Small intestine (tissue), 7 donors: ENCODE data around the gene LAMP5. TPM values are rescaled to one million over a fixed set of nuclear protein-coding genes. Genes with fewer than 3 reads are reported as not detected.

ENCODE experiments used
- DNase-seq, 2 donors: peaks; one replicate each; pipeline versions ENCODE4 v3.0.0 to v3.0.0-alpha.2; 2013
- FAIRE-seq: peaks from 2 replicates; lab custom pipeline; 2012; peaks lifted over from hg19 to GRCh38; lab: Jason Lieb, UNC
- H3K27ac ChIP-seq, 3 donors: one replicate each; pipeline ENCODE4 v1.5.1; 2013; ENCODE audit warnings: low read length in 2 of 3, mild to moderate bottlenecking in 2 of 3, control low read depth in 1 of 3, inconsistent platforms in 1 of 3, low read depth in 1 of 3, moderate library complexity in 1 of 3
- H3K27me3 ChIP-seq, 3 donors: one replicate each; pipeline ENCODE4 v1.6.1; 2013; ENCODE audit warnings: low read length in 3 of 3, inconsistent platforms in 1 of 3; ENCODE audit not compliant: control insufficient read depth in 3 of 3, insufficient read depth in 3 of 3
- H3K36me3 ChIP-seq, 3 donors: one replicate each; pipeline ENCODE4 v1.6.1; 2013; ENCODE audit warnings: low read length in 3 of 3, inconsistent platforms in 1 of 3, low read depth in 1 of 3, mild to moderate bottlenecking in 1 of 3, moderate library complexity in 1 of 3; ENCODE audit not compliant: control insufficient read depth in 3 of 3, insufficient read depth in 2 of 3
- H3K4me1 ChIP-seq, 3 donors: one replicate each; pipeline ENCODE4 v1.6.1; 2013; ENCODE audit warnings: low read length in 2 of 3, inconsistent platforms in 1 of 3, low read depth in 1 of 3, mild to moderate bottlenecking in 1 of 3, moderate library complexity in 1 of 3; ENCODE audit not compliant: control insufficient read depth in 3 of 3, insufficient read depth in 2 of 3
- H3K4me3 ChIP-seq, 3 donors: one replicate each; pipeline ENCODE4 v1.5.1; 2013; ENCODE audit warnings: low read length in 3 of 3, control low read depth in 1 of 3, inconsistent platforms in 1 of 3, low read depth in 1 of 3, mild to moderate bottlenecking in 1 of 3, moderate library complexity in 1 of 3
- H3K9me3 ChIP-seq, 2 donors: one replicate each; pipeline ENCODE4 v1.6.1; 2013; ENCODE audit warnings: low read depth in 1 of 2, low read length in 1 of 2; ENCODE audit not compliant: control insufficient read depth in 2 of 2, insufficient read depth in 1 of 2
- whole genome bisulfite sequencing, 3 donors: extraction: QIAGEN DNeasy Blood & Tissue Kit; methylation state at CpG; one replicate each; pipeline ENCODE4 v1.1.7; 2013; 5-methylcytosine and 5-hydroxymethylcytosine counted together
- polyA plus RNA-seq, 4 donors: library from polyadenylated mRNA; stranded (reverse) in 3 of 4; unstranded in 1 of 4; fragments of 200-250 nt in 3 of 4; fragments of 120-200 nt in 1 of 4; gene quantifications; one replicate each; pipeline versions ENCODE4 v1.2.1 to v1.2.3, GENCODE V29; 2013
- donor health status: healthy with polysubstance abuse.
- donor health status: control.
- donor health status: control.
- donor health status: Bipolar disorder and iron deficiency.
- donor health status: healthy.

Gene LAMP5
- polyA plus RNA-seq, 4 donors = 0.54 to 0.86 (median 0.54) TPM; not detected in 1

DNA sequence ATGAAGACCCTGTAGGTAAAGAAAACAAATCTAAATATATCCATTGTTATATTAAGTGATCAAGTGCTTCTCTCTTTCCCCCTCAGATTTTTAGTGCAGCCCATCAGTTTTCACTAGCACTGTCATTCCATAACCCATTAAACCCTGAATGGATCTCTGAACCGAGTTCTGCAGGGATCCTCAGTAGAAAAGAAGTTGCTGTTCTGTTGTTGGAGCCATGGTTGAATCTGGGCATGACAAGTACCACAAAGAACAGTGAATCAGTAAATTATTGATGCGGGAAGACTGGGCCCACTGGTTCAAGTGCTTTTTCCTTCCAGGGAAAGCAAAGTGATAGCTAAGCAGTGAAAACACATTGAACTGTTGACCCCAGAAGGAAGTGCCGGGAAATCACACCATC lies 60.4 kb downstream of the LAMP5 start:
- 70 to 84% (median 78%) methylated on average over 3 of the region's 3 CpGs for WGBS, 3 donors
- FAIRE-seq (no peak), DNase-seq (no peak)

DNA sequence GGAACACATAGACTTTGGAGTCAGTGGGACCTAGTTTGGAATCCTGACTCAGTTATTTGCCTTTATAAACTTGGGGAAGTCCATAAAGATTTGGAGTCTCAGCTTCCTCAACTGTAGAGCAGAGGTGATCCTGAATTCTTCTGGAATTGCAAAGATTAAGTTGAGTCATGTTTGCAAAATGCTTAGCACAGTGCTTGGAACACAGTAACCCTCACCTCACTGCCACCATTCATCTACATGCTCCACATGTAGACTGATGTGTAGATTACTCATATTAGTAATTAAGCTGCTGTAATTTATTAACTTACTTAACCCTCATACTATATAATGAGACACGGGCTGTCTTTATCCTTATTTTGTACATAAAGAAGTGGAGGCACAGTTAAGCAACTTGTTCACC lies 61.4 kb downstream of the LAMP5 start:
- H3K27ac ChIP-seq = no peak overlapping the region
- DNase-seq (no peak), FAIRE-seq (no peak)
- H3K9me3 ChIP-seq = peaks cover 0 to 4% of the 10 kb centered on the region in 2 donors
- H3K4me3 ChIP-seq = no peak overlapping the region
- H3K27me3 ChIP-seq = peaks cover 0 to 2% (median 0%) of the 10 kb centered on the region in 3 donors
- H3K4me1 ChIP-seq = no peaks in the 10 kb centered on the region
- WGBS, 3 donors = 18 to 78% (median 48%) methylated on average over 1 of the region's 1 CpG
- H3K36me3 ChIP-seq = no peaks in the 10 kb centered on the region

More for the DNA sequence above, 60.4 kb downstream of the LAMP5 start:
- Histone ChIP-seq H3K4me3 (no peak overlapping the region), H3K4me1 (no peaks in the 10 kb centered on the region), H3K27me3 (no peaks in the 10 kb centered on the region), H3K9me3 (no peaks in the 10 kb centered on the region), H3K27ac (no peak overlapping the region), H3K36me3 (no peaks in the 10 kb centered on the region)

DNA sequence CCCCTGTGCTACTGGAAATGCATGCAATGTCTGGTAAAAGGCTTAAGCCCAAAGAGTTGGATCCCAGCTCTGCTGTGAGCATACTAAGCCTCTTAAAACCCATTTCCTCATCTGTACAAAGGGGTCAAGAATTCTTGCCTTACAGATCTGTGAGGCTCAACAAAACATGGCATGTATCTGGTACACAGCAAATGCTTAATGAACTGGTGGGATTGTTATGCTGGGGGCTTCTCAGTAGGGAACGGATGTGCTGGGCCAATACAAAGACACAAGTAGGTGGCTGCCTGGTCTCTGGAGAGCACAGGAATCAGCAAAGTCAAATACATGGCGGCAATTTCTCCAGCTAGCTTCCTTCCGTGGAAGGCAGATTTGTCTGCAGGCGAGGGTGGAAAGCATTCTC lies 62.3 kb downstream of the LAMP5 start:
- 81 to 93% (median 87%) methylated on average over 4 of the region's 4 CpGs for WGBS, 3 donors
- DNase-seq (no peak), FAIRE-seq (no peak)
- Histone ChIP-seq H3K27me3 (peaks cover 0 to 2% (median 0%) of the 10 kb centered on the region in 3 donors), H3K4me3 (no peak overlapping the region), H3K27ac (no peak overlapping the region), H3K36me3 (no peaks in the 10 kb centered on the region), H3K9me3 (peaks cover 0 to 4% of the 10 kb centered on the region in 2 donors), H3K4me1 (no peaks in the 10 kb centered on the region)

DNA sequence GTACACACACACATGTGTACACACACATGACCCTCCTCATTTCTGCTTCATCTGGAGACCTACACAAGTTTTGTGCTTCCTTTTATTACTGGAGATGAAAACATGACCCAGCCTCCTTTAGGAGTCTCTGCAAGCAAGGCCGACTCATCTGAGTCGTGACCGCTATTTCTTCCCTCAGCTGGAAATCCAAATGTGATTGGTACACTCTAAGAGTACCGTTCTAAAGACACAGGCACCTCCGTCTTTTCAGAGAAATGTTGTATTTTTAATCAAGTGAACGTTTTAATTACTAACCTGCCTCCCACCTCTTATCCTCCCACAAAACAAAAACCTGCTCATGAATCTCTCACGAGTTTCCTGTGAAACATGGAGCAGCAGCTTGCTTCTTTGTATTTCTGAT lies 63.0 kb downstream of the LAMP5 start:
- Histone ChIP-seq H3K27ac (no peak overlapping the region), H3K9me3 (peaks cover 0 to 4% of the 10 kb centered on the region in 2 donors), H3K27me3 (peaks cover 0 to 2% (median 0%) of the 10 kb centered on the region in 3 donors), H3K36me3 (no peaks in the 10 kb centered on the region), H3K4me3 (no peak overlapping the region), H3K4me1 (no peaks in the 10 kb centered on the region)
- no peak for DNase-seq
- no peak for FAIRE-seq
- WGBS, 3 donors = 82 to 92% (median 83%) methylated on average over 7 of the region's 7 CpGs

DNA sequence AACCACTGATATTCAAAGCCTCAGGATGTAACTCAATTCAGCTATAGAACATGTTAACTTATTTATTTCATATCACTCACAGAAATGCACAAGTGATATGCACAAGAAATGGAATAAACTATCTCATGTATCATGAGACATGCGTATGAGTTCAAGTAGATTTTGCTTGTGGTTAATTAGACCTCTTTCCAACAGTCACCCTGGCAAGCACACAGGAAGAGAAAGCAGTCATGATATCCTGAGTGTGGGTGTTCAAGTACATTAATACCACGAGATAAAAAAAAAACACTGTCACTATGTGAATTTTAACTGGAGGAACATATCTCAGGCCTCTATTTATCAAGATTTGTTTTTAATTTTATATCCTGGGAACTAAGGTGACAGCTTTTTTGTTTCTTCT lies 64.2 kb downstream of the LAMP5 start:
- peaks cover 0 to 4% of the 10 kb centered on the region in 2 donors for H3K9me3 ChIP-seq
- no peak for DNase-seq
- 55 to 61% (median 57%) methylated on average over 2 of the region's 2 CpGs for WGBS, 3 donors
- no peak for FAIRE-seq
- no peak overlapping the region for H3K4me3 ChIP-seq
- no peak overlapping the region for H3K27ac ChIP-seq
- H3K36me3 ChIP-seq = no peaks in the 10 kb centered on the region
- peaks cover 0 to 2% (median 0%) of the 10 kb centered on the region in 3 donors for H3K27me3 ChIP-seq
- no peaks in the 10 kb centered on the region for H3K4me1 ChIP-seq
